HG03342 (cell line): Measurements from ENCODE around the gene SIRT4.
"Not testable (repeated sequence)": the region's sequence is repeated elsewhere in the genome, so short reads cannot be mapped to it uniquely, and the experiment has no call there.

Experiments used
- ATAC-seq: cut with Tn5 transposase; IDR thresholded peaks from one replicate; pipeline ENCODE4 v1.9.1; 2021; ENCODE audit warnings: mild to moderate bottlenecking, moderate library complexity; ENCODE audit not compliant: unreplicated experiment

The SIRT4 gene

GRCh38 chr12:120332523-120332922 lies 30.4 kb downstream of the SIRT4 start:
- ATAC-seq, result no peak

- not testable (repeated sequence) for ATAC-seq
Observed at GRCh38 chr12:120335447-120335846, 33.3 kb downstream of the SIRT4 start.

GRCh38 chr12:120336392-120336791 lies 34.3 kb downstream of the SIRT4 start:
- not testable (repeated sequence) for ATAC-seq

- ATAC-seq, result no peak
Observed at GRCh38 chr12:120337730-120338129, 35.6 kb downstream of the SIRT4 start.

GRCh38 chr12:120339256-120339655 lies 37.1 kb downstream of the SIRT4 start:
- ATAC-seq, result no peak

- no peak for ATAC-seq
Observed at GRCh38 chr12:120342175-120343038, 40.3 kb downstream of the SIRT4 start.

- no peak for ATAC-seq
Observed at GRCh38 chr12:120343039-120343537, 41.0 kb downstream of the SIRT4 start.

GRCh38 chr12:120343692-120344091 lies 41.6 kb downstream of the SIRT4 start:
- ATAC-seq, result no peak

GRCh38 chr12:120346031-120346430 lies 43.9 kb downstream of the SIRT4 start:
- no peak for ATAC-seq

- ATAC-seq, result no peak
Observed at GRCh38 chr12:120346681-120347080, 44.6 kb downstream of the SIRT4 start.

- no peak for ATAC-seq
Observed at GRCh38 chr12:120347766-120348165, 45.6 kb downstream of the SIRT4 start.

GRCh38 chr12:120350576-120351350 lies 48.6 kb downstream of the SIRT4 start:
- no peak for ATAC-seq

GRCh38 chr12:120352117-120352516 lies 50.0 kb downstream of the SIRT4 start:
- ATAC-seq, result no peak

GRCh38 chr12:120353136-120353535 lies 51.0 kb downstream of the SIRT4 start:
- ATAC-seq, result no peak

GRCh38 chr12:120353556-120354317 lies 51.6 kb downstream of the SIRT4 start:
- ATAC-seq, result no peak

GRCh38 chr12:120356567-120357030 lies 54.5 kb downstream of the SIRT4 start:
- no peak for ATAC-seq

- no peak for ATAC-seq
Observed at GRCh38 chr12:120357104-120357503, 55.0 kb downstream of the SIRT4 start.

GRCh38 chr12:120358412-120359100 lies 56.4 kb downstream of the SIRT4 start:
- ATAC-seq, result no peak

- no peak for ATAC-seq
Observed at GRCh38 chr12:120359128-120359527, 57.0 kb downstream of the SIRT4 start.

GRCh38 chr12:120361506-120362208 lies 59.5 kb downstream of the SIRT4 start:
- ATAC-seq, result no peak
